Measurements from ENCODE around the gene NTPCR.
A peak's percentile ranks its signal among the peaks of the same experiment; 100 is the strongest.

NTPCR gene

DNA sequence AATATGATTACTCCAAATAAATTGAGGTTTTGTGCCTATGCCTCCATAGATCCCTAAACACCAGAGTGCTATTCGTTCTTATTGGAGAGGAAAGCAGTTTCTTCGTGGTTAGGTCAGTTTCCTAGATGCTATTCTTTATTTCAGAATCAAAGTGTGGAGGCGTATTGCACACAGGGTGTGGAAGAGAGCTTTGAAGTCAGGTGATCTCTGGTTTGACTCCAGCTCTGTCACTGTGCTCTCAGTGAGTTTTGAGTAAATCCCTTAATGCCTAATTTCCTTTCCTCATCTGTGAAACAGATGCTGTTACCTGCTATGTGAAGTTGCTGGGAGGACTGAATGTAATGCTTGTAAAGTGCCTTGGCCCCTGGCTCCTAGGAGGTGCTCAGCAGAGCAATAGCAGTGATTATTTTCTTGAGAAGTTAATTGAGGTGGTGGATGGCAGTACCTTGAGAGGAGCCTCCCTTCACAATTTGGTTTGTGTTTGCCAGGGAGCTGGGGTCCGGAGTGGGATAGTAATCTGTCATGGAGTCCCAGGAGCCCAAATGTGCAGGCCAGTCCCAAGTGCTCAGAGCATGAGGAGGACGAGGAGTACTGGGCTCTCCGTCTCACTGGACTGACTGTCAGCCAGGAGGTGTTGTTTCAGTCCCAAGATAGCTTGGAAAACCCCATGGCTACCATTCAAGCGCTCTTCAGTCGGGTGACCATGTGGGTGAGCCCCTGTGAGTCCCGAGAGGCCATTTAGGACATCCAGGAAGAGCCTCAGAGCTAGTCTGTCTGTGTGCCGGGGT, 14.9 kb downstream of the NTPCR start:
- DNase-seq = peak; percentile 35

DNA sequence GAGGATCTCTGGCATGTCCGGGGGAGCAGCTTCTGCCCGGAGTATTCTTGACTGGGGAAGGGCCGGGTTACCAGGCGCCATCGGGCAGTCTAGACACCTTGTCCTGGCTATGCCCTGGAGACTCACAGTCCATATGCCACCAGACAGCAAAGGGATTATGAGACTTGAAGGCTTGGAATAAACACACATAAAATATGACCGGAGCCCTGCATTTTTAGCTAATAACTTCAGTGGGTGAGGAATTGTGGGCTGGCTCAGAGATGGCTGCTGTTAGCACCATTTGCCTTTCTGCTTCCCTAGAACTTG, 15.5 kb downstream of the NTPCR start:
- no peak for DNase-seq

DNA sequence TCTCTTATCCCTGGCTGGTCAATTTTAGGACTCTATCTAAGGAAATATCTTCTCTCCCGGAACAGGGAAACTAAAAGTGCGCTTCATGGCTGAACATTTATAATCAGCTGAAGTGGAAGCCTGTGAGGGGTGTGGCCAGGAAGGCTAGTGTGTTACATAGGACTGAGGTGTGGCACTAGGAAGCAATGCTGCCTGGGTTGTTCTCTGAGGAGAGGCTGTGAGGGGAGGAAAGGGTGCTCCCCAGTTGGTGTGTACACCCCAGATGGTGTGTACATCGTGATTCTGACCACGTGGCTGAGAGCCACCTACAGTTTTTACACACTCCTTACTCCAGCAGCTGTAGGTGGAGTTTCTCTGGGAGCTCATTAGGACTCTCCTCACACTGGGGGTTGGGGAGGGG, 16.3 kb downstream of the NTPCR start:
- DNase-seq = no peak

DNA sequence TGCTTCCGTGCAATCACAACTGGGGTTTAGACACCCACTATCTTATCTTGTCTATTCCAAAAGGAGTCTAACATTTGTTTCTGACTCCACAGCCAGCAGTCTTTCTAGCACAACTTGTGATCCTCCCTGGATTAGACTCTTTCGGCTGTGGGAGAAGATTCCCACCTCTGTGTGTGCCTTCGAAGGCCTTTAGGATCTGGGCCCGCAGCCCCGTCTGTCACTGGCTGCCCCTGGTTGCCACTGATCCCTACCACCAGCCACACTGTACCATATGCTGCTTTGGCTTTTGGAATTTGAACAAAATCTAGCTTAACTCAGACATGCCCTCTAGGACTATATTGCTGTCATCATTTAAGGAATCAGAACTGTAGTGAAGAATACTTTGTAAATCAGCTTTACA, 18.0 kb downstream of the NTPCR start:
- peak; percentile 21 for DNase-seq

DNA sequence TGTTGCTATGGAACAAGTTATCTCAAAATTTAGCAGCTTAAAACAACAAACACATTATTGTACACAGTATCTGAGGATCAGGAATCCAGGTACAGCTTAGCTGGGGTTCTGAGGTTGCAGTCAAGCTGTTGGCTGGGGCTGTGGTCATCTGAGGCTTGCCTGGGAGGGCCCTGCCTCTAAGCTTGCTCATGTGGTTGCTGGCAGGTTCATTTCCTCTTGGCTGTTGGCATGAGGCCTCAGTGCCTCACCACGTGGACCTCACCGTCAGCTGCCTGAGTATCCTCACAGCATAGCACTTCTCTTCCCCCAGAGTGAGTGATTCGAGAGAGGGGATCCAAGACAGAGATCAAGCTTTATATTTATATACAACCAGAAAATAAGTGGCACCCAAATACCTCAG, 18.6 kb downstream of the NTPCR start:
- DNase-seq = peak; percentile 26

DNA sequence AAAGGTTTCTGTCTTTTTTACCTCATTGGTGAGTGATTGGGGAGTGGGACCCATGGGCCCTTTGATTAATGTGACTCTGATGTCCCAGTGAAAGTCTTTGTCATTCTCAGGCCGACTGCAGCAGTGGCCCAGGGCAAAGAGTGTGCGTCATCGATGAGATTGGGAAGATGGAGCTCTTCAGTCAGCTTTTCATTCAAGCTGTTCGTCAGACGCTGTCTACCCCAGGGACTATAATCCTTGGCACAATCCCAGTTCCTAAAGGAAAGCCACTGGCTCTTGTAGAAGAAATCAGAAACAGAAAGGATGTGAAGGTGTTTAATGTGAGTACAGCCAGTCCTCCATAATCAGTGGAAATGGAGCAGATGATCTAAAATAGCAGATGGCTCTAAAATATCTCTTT, 19.4 kb downstream of the NTPCR start:
- peak; percentile 10 for DNase-seq

DNA sequence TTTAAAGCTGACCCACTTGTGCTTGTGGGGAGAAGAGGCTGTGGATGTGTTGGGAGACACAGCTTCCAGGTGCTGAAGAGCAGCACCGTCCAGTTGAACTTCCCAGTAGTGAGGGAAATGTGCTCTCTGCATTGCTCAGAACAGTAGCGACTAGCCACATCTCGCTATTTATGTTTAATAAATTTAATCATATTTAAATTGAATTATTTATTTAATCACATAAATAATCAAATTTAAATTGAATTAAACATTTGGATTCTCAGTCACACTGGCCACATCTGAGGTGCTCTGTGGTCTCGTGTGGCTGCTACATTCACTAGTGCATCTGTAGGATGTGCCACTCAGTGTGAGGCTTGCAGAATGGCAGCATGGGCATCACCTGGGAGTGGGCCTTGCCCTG, 20.1 kb downstream of the NTPCR start:
- no peak for DNase-seq

DNA sequence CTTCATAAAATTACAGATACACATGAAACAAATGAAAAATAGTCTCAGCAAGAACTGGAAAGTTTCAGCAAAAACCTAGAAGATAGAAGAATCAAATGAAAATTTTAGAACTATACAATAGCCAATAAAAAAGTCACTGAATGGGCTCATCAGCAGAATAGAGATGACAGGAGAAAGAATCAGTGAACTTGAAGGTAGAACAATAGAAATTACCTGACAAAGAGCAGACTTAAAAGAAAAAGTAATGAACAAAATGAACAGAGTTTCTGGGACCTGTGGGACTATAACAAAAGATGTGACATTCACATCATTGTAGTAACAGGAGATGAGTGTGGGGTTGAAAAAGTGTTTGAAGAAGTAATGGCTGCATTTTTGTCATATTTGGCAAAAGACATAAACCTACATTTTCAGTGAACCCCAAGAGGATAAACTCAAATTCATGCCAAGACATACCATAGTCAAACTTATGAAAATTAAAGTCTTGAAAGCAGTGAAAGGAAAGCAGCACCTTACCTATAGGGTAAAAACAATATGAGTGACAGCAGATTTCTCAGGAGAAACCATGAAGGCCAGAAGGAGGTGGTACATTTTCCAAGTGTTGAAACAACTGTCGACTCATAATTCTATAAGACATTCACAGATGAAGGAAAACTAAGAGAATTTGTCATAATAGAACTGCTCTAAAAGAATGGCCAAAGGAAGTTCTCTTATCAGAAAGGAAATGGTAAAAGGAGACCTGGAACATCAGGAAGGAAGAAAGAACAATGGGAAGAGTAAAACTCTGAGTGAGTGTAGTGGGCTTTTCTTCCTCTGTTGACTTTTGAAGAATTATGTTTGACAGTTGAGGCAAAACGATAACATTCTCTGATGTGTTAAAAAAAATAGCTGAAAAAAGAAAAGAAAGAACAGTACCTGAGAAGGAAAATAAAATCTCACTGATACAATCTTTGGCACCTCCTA, 23.5 kb downstream of the NTPCR start:
- DNase-seq = peak; percentile 2

DNA sequence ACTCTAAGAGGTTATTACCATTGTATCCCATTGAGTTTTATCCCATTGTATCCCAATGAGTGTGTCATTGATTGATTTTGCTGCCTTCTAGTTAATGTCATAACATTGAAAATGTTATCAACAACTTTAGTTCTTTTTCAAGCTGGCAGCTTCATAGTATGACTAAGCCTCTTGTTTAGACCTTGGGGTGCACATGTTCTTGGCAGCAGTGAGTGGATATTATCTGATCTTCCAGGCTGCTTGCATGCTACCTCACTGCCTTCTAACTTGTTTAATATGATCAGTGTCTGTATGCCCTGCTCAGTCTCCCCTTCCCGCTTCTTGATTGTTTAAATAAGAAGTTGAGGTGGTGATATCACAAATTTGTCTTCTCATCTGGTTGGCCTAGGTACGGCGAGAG, 24.6 kb downstream of the NTPCR start:
- peak; percentile 9 for DNase-seq

DNA sequence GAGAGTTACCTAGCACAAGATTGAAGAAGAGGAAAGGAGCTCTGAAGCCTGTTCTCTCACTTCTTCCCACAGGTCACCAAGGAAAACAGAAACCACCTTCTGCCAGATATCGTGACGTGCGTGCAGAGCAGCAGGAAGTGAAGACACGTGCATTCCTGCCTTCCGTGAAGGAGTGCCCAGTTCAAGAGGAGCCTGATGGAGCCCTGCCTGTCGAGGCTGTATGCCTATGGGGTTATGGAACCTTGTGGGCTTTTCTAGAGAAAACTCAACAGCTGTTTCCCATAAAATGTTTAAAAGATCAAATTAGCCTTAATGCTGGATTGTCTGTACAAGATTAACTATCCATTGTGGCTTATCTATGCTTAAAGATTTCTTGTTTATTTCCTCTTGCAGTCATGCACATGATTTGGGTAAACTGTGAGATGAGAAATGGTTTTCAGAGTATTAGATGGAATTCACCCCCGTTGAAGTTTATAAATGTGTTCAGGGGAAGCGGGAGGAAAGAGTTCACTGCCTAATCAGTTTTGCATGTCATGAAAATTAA, 27.8 kb downstream of the NTPCR start:
- peak; percentile 2 for DNase-seq

DNA sequence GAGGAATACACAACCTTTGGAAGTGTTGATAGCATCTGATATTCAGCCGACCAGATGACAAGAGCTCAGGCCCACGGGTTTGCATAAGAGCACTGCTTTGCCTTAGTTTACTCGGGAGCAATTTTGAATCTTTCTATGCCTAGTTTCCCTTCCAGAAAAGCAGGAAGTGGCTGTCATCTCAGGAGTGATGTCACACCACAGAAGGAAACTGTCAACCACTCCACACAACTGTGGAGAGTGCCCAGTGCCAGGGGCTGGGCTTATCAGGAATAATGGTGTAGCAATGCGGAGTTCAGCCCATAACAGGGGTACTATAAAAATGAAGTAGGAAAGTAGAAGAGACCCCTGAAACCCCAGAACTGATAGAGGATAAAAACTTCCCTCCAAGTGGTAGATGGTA, 28.4 kb downstream of the NTPCR start:
- peak; percentile 11 for DNase-seq

DNA sequence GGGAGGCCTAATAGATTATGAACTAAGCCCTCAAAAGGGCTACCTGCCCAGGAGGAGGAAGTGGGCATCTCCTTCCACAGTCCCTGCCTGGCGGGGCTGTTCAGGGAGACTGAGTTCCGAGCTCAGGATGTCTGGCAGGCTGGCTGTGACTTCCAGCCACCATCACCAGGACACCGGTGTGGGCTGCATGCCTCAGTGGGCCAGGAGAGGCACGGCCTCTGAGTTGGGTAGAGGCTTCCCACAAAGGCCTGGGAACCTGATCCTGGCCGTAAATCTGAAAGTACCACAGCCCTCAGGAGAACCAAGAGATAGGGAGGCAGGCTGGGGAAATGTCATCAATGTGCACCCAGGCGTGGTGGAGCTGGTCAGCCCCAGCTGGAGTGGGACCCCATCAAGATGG, 29.1 kb downstream of the NTPCR start:
- no peak for DNase-seq

DNA sequence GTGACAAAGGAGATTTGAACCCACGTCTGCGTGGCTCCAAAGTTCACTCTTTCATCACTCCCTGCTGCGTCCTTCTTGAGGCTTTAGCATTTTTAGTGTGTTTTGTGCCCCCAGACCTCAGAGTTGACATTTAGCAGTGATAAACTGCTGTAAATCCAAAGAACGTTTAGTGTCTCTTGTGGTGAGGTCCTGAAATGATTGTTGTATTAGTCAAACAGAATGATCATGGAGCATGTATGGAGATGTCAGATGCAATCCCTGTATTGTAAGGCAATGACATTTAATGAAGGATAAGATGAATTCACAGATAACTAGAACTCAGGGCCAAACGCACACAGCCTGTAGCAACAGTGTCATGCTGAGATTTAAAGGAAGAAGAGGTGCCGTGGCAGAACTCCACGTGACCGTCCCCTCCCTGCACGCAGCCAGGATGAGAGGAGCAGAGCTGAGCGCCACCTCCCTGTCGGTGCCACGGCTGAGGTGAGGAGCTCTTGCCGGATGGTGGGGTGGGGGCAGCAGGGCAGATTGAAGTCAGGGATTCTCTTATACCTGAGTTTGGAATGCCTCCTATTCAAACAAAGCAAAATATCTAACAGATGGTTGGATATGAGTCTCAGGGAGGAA, 30.1 kb downstream of the NTPCR start:
- DNase-seq = peak; percentile 51

DNA sequence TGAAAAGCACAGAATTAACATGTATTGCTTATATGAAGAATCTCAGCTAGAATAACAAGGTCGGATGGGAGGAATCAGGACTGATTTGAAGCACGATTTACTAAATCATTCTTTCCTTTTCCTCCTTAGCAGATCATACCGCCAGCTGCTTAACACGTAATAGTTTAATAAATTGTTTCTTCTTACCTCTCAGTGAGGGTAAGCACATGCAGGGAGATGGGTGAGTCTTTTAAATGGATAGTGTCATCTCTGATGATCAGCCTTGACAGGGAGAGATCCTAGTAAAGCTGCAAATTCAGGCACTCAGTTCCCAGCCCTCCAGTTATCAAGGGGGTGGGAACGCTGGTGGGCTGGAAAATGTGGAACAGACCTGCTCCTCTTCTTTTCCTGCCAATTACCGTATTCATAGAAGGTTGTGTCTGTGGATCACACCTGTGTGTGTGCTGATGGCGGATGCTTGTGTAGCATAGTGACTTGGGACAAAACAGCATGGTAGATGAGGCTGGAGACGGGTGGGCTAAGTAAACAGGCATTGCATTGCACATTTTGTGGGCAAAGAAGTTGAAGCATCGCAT, 30.7 kb downstream of the NTPCR start:
- DNase-seq = peak; percentile 37

DNA sequence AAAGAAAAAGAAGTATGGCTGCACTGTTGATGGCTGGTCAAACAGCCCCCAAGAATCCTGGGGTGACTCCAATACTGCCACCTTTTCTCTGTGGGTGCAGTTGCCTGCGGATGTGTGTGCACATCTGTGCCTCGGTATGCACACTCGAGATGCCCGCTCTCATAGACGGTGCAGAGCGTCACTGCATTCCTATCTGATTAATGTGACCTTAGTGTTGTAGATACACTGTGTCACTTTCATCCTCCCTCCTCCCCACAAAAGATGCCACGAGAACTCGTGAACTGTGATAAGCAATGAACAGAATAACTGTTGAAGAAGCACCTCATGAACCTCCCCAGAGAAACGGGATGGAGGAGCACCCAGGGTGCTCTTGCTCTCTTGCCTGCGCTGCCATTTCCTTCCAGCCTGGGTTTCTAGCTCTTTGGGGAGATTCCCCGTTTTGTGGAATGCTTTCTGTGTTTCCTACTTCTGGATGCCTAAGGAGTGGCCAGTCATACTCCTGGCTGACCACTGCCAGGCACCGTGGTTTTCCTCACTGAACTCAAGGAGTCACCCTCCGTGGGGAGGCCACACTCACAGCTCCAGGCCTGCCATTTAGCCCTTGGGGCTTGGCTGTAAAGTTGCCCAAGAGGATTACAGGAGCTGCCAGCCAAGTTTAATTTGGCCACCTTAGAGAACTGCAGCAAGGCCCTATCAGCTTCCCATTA, 32.0 kb downstream of the NTPCR start:
- DNase-seq = peak; percentile 74

DNA sequence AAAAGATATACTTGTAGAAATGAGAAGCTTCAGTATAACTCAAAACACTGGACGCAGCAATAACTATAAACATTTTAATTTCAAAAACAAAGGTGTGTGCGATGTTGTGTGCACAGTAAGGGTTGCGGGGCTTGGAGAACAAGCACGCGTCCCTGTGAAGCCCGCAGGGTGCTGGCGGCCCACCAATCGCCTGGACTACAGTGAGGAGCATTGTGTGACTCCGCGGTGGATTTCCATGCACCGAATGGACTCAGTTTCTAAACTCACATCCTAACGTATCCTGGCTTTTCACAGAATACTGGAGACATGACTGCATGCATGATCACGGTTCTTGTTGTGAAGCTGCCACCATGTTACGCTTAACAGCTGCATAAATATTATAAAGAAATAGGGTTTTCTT, 33.0 kb downstream of the NTPCR start:
- no peak for DNase-seq

DNA sequence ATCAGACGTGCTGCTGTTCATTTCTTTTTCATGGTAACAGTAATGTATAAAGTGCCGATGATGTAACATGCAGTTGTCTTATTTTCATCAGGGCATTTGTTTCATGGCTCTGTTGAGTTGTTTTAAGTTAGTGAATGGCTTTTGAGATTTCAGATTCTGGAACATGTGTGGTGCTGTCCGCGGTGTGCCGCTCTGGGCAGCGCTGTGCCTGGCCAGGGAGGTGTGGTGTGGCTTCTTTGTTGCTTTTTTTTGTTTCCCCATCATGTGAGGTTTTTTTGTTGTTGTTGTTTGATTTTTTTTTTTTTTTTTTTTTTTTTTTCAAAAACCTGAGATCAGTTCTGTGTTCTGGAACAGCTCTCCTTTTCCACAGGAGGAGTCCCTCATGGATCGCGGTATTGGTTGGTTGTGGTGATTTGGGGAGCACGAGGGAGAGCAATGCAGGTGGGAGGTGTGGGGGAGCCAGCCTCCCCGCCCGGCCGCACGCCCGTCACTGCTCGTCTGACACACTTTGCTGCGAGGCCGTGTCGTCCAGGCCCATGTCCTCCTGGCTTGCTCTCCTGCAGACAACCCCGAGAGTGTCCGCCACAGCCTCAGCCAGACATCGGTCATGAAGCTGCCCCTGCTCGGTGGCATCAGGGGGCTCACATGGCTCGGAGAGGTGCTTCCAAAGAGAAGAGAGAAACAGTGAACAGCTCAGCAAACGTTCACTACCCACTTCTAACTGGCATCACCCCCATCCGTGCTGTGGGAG, 33.6 kb downstream of the NTPCR start:
- DNase-seq = peak; percentile 50

DNA sequence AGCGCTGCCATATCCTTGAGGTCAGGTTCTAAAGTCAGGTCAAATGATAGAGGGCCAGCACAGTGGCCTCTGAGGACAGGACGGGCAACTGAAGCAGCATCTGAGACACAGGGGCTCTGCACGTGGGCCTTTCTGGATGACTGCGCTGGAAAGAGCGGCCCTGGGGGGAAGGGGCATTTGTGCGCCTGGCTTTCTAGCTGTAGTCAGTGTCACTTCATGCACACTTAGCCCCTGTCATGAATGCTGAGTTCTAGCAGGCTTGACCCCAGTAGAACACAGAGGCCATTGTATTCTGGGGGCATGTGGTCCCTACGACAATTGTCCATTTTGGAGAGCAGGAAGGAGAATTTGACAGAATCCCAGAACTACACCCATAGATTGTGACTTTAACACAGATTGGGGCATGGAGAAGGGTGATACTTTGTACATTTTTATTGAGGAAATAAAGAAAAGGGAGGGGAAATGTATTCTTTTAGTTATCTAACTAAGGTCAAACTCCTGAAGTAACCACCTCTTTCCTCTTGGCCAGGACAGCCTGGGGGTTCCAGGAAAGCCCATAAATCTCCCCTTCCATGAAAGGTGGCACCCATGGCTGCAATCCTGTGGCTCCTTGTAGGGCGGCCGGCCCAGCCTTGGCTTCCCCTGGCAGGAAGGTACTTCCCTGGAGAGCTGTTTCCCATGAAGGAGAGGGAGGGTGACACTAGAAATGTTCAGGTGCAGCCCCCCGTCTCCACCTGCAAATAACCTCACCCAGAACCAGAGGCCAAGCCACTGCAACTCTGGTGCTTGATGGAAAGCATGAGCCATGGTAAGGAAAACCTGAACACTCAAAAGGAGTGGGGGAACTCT, 34.4 kb downstream of the NTPCR start:
- peak; percentile 74 for DNase-seq

DNA sequence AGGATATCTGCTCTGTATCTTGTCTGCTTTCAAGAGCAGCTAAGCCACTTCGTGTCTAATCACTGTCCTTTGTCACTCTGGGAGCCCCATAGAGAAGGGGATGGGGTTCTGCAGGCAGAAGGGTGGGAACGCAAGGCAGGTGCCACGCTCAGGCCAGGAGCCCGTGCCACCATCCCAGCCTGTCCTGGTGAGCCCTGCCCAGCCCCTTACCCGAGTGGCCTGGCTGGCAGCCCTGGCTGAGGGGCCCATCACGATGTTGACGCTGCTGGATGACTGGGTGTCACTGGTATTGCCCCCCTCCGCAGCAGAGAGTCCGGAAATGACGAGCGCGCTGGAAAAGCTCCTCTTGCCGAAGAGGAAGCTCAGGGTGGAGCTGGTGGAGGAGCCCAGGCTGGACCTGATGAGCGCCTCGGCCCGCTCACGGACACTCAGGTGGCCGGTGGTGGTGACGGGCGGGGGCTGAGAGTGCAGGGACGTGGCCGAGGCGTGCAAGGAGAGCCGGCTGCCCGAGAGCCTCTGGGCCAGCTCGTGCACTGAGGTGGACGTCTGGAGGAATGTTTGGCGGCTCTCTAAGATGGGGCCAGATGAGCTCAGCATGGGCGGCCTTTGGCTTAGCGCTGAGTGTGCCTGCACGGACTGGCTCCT, 35.6 kb downstream of the NTPCR start:
- peak; percentile 44 for DNase-seq

DNA sequence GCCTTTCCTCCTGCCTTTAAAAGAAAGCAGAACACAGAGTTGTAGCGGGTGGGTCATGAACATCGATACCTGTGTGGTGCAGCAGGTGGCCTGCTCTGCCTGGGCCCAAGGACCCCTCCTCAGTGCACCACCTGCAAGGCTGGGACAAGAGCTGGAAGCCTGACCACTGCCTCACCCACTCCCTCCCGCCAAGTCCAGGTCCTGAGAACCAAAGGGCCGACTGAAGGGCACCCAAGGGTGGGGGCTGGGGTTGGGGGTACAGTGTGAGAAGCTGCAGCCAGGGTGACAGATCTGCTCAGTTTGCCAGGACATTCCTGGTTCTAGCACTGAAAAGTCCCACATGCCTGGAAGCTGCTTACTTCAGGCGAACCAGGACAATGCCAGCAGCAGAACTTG, 36.1 kb downstream of the NTPCR start:
- peak; percentile 34 for DNase-seq

Data from islet precursor cell (in vitro differentiated cells).